HG03565 (cell line): ENCODE measurements around the gene IGFBP1.
"Not testable (repeated sequence)": the region's sequence is repeated elsewhere in the genome, so short reads cannot be mapped to it uniquely, and the experiment has no call there.

Experiments used
- ATAC-seq: cut with Tn5 transposase; IDR thresholded peaks from one replicate; pipeline ENCODE4 v1.9.1; 2021; ENCODE audit warnings: mild to moderate bottlenecking, moderate library complexity; ENCODE audit not compliant: unreplicated experiment

IGFBP1 gene

DNA sequence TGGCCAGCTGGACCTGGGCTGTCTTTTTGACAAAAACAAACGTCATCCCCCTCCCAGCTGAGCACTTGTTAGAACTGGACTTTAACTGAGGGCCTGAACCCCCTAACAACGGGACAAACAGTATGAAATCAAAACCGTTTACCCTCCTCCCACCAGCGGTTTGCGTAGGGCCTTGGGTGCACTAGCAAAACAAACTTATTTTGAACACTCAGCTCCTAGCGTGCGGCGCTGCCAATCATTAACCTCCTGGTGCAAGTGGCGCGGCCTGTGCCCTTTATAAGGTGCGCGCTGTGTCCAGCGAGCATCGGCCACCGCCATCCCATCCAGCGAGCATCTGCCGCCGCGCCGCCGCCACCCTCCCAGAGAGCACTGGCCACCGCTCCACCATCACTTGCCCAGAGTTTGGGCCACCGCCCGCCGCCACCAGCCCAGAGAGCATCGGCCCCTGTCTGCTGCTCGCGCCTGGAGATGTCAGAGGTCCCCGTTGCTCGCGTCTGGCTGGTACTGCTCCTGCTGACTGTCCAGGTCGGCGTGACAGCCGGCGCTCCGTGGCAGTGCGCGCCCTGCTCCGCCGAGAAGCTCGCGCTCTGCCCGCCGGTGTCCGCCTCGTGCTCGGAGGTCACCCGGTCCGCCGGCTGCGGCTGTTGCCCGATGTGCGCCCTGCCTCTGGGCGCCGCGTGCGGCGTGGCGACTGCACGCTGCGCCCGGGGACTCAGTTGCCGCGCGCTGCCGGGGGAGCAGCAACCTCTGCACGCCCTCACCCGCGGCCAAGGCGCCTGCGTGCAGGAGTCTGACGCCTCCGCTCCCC, at the start of gene IGFBP1:
IGFBP1 (plus strand) TSS at position 304 of the 808 bp plus-strand sequence; CDS start at position 469, 165 bp downstream.
- no peak for ATAC-seq

DNA sequence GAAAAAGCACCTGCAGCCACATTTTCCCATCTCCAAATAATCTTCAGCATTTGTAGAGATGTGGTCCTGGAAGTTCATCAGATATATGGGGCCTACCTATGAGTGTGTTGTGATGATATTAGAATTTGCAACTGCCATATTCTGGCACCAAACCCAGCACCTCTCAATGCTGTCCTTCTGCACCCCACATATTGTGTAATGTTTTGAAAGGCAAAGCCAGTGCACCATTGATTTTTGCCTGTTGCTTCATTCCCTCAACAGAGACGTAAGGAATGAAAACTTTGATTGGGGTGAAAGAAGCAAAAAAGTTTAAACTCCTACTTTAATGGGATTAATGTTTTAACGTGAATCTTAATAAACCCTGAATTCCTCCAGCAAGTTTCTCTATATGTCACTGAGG, 49.4 kb upstream of the IGFBP1 start:
- not testable (repeated sequence) for ATAC-seq

DNA sequence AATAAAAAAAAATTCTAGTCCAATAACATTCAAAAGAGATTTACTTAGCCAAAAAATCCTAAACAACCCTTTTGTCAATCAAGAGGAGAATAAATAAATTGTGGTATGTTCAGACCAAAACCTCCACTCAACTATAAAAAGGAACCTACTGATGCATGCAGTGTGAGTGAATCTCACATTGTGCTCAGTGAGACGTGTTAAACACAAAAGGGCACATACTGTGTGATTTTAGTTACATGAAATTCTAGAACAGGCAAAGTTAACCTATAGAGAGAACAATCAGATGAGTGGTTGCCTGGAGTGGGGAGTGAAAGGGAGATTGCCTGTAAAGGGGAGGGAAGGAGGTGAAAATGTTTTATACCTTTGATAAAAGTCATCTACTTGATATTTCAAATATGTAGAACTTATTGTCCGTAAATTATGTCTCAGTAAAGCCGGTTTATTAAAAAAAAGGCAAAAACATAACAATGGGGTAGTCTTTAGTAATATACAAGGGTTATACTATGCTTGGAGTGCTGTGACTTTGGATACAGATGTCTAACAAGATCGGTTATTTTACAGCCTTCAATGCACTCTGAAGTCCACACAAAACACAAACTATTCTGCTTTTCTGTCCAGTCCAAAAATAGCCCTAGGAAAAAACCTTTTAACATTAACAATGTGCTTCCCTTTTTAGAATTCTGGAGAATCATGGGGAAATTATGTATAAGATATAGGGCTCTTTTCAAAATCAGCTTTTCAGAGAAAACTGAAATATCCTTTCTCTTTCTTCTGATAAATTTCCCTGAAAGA, 46.2 kb upstream of the IGFBP1 start:
- not testable (repeated sequence) for ATAC-seq

DNA sequence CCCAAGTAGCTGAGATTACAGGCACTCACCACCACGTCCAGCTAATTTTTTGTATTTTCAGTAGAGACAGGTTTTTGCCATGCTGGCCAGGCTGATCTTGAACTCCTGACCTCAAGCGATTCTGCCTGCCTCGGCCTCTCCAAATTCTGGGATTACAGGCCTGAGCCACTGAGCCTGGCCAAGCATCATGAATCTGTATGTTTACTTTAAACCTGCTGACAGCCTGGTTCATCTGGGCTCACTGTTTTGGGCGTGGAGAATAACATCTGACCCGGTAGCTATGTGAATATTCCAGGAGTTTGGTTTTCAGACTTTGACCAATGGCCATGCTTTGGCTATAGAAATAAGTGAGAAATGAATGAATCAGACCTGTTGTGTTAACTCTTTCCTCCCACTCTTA, 41.8 kb upstream of the IGFBP1 start:
- not testable (repeated sequence) for ATAC-seq

DNA sequence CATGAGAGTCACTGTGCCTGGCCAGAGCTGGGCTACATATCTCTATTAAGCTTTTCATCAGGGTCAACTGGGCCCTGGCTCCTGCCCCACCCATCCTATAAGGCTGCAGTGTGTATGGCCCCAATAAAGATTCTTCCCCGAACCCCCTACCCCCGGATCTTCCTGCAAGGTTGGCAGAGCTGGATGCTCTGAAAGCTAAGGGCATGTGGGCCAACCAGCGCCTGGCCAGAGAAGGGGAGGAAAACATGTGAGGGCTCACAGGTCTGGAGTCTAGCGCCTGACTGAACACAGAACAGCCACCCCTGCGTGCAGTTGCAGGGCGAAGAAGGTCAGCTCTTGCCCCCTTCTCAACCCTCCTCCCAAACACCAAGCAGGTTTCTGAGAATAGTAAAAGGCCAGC, 39.6 kb upstream of the IGFBP1 start:
- ATAC-seq: not testable (repeated sequence)

DNA sequence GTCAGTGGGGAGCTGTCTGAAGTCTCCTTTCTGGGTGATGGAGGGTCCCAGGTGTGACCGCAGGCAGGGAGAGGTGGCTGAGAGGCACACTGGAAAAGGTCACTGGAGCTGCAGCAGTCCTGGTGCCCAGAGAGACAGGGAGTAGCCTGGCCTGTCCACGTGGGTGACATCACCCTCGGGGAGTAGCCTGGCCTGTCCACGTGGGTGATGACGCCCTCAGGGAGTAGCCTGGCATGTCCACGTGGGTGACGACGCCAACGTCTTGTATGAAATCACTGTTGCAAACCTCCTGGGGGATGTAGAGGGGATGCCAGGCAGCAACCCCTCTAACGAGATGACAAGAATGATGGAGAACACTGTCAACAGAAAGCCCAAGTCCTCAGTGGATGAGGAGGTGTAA, 35.3 kb upstream of the IGFBP1 start:
- ATAC-seq: not testable (repeated sequence)

DNA sequence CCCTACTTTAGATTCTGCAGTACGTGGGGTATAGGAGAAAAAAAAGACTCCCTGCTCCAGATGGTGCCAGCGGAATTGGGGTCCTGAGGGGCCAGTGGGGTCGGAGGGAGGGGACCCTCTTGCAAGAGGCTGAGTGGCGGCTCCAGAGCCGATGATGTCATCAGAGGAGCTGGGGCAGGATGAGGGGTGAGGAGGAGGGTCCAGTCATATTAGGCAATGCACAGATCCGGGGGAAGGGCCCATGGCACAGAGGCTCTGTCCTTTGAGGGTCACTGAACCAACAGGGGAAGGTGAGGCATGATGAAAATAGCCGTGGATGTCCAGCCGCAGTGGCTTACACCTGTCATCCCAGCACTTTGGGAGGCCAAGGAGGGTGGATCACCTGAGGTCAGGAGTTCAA, 34.8 kb upstream of the IGFBP1 start:
- not testable (repeated sequence) for ATAC-seq

DNA sequence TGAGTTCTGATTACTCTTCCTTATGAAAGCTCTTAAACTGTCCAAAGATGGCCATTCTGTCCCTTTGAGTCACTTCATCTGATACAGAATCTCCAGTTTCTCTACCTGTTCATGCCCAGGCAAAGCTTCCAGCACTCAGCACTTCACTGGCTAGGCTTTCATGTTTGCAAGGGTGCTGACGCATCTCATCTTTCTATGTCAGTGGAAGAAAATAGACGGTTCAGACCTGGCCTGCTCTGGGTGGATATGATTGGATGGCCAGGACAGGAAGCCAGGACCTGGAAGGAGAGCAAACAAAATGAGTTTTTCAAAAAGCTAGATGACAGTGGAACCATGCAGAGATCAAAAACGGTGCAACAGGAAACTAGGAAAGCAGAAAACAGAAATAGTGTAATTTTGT, 32.6 kb upstream of the IGFBP1 start:
- not testable (repeated sequence) for ATAC-seq

DNA sequence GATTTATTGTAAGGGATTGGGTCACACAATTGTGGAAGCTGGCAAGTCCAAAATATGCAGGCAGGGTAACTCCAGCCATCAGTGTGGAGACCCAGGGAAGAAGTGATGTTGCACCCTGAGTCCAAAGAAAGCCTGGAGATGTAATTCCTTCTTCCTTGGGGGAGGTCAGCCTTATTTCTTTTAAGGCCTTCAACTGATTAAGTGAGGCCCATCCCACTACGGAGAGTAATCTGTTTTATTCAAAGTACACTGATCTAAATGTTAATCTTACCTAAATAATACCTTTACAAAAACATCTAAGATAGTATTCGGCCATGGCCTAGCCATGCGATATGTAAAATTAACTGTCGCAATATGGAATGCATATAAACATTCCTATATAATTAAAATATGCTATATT, 31.4 kb upstream of the IGFBP1 start:
- ATAC-seq: not testable (repeated sequence)

DNA sequence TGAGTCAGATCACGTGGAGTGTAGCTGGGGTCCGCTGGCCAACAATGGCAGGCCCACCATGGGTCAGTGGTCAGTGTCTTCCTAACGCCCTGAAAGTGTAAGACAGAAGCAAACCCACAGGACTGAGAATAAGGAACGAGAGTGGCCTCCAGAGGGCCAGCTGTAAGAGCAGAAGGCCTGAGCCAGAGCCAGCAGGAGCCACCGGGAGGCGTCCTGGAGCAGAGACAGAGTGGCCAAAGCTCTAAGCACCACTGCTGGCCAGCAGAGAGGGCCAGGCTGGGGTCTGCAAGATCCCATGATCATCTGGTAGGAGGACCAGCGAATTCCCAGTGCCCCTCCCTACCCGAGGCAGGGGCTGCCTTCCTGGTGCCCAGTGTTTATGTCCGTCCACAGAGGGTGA, 24.6 kb upstream of the IGFBP1 start:
- no peak for ATAC-seq

DNA sequence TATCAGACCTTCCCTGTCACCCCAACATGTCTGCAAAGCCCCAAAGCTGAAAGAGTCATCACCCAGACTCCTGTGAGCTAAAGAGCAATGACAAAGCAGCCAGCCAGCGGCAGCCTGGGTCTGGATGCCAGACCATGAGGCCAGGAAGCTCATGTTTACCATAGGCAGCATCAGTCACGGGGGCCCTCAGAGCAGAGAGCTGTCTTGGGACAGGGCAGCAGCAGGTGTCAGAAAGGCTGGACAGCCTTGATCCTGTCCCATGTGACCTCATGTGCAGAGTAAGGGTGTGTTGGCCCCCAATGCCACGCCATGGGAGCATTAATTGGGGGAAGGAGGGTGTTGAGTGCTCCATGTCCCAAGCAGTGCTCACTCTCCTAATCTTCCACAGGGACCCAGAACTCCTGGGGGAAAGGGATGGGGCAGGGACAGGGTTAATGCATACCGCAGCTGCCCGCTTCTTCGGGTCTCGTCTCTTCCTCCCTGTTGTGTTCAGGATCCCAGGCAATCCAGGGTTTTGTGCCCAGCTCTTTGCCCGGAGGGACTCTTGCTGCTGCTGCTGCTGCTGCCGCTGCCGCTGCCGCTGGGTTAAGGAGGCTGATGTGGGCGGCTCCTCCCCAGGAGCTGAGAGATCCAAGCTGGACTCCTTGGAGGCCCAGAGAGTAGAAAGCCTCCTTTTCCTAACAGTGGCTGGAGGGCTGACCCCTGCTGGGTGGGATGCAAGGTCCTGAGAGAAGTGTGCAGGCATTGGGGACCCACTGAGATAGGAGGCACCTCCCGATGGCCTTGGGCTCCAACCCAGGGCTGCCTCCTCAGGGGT, 22.5 kb upstream of the IGFBP1 start:
- no peak for ATAC-seq

DNA sequence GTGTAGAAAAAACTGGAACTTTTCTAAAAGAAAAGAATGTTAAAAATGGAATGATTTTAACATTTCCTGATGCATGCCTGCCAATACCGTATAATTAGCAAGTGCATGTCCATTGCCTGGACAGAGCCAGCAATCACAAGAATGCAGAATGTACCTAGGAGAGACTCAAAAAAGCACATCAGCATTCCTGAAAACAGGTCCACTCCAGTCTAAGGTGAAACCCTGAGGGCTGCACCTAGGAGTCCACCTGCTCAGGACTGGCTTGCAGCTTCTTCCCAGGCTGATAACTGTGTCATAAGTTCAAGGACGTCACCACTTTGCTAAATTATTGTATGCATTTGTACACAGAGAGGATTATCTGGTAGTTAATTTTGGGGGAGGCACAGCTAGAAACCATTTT, 20.8 kb upstream of the IGFBP1 start:
- ATAC-seq: no peak

DNA sequence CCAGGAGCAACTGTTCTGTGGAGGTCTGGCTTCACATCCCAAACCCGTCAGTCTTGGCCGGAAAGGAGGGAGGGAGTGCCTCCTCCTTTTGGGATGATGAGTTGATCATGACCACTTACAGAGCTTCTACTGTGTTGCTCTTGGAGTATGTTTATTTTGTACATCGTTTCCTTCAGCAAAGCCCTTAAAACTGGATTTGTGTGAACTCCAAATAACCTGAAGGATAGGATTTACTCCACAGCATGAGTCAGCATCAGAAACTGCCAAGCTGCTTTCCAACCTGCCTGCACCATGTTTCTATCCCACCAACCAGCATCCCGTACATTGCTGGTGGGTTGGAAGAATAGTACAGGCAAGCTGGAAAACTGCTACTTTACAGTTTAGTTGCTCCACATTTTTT, 18.9 kb upstream of the IGFBP1 start:
- ATAC-seq: no peak

DNA sequence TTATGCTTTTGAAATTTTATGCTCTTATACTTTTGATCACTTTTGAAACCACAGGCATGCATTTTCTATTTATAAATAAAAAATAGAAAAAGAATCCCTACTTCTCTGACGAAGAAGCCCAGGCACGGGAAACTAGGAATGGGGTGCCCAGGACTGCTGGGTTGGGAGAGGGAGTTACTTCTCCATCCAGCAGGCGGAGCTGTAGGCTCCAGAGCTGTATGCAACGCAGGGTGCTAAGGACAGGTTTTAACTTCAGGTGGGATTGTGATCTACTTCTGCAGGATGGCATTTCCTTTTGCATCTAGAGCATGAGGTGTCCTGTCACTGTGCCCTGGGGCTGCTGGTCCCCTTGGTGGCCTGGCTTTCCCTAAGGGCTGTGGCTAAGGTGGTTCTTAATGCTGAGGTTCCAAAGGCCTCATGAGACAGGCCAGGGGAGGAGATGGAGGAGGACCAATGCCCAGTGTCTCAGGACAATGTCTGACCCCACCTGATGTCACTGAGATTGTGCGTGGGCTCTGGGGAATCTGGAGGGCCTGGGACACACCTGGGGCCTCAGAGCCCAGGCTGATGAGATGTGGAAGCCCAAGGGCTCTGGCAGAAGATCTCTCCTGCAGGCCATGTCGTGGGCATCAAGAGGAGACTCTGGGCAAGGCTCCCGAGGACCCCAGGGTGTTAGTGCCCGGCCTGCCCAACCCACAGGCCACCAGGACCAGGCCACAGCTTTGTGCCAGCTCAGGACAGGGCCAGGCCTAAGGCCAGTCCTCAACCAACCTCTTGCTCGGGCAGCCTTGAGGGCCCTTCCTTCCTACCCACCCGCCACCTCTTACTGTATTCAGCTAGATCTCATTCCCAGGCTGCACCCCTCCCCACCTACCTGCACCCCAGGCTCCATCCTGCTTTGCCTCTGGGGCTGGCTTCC, 15.9 kb upstream of the IGFBP1 start:
- ATAC-seq: no peak

DNA sequence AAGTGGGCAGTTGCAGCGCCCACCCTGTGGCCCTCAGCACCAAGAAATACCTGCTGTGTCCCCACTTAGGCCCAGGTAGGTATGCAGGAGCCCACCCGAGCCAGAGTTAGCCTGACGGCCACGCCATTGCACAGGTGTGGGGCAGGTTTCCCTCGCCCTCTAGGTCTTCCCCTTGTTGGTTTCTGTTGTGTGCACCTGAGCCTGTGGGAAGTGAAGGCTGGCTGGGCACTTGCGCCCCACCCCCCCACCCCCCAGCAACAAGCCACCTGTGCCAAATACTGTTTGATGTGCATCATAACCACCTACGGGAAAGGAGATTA, 15.3 kb upstream of the IGFBP1 start, which contains the start of gene CCDC201:
CCDC201 (minus strand) TSS at position 48 of the 320 bp plus-strand sequence. CDS start 75 bp downstream, outside the sequence.
- ATAC-seq: no peak

DNA sequence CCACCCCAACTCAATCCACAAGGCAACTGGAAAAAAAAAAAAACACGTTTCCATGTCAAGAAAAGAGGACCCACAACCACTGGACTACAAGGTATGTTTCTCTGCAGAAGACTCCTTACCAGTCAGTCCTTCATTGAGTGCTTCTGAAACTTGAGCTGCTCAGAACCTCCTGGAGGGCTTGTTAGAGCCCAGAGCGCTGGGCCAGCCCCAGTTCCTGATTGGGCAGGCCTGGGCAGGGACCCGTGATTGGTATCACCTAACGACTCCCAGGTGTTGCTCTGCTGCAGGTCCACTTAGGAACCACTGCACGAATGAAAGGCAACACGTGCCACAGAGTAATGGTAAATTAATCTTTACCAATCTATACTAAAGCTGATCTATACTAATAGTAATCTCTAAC, 14.9 kb upstream of the IGFBP1 start:
- ATAC-seq: no peak

DNA sequence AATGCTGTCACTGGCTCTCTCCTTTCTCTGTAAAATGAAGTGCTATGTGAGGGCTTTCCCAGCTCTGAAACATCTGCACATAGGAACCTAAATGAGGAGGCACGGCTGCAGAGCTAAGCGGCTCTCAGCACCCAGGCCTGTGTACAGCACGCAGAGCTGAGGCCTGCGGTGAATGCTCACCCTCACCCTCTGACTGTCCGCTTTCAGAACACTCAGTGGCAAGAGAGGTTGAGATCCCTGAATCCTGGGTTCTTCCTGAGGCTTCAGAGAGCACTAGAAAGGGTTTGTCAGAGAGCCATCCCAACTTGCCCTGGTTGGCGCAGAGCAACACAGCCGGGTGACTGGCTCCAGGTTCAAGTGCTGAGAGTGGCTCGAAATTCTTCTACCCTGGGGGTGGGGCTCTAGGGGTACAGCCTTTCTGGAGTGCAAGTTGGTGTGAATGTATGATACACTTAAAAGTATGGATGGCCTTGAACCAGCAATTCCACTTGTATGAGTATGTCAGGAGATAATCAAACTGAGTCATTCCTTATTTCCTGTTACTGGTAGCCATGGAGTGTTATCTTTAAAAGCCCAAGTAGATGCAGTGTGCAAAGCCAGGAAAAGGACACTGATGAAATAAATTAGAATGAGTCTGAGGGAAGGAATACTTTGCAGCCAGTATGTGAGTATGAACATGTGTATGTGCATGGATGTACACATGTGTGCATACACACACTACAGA, 13.7 kb upstream of the IGFBP1 start:
- ATAC-seq: no peak

DNA sequence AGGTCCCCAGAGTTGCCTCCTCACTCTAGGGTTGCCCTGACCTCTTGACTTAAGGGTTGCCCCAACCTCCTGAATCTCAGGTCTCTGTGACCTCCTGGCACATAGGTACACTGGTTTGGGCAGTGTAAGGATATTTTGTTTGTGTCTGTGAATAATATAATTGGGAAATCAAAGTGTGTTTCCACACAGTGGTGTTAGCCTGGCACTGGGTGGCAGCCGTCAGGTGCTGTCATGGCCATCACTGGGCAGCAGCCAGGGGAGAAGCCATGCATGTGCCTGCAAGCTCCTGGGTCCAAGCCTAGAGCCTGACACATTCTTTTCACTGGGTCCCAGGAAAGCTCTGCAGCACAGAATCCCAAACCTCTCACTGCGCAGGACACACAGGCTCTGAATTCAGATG, 11.8 kb upstream of the IGFBP1 start:
- no peak for ATAC-seq

DNA sequence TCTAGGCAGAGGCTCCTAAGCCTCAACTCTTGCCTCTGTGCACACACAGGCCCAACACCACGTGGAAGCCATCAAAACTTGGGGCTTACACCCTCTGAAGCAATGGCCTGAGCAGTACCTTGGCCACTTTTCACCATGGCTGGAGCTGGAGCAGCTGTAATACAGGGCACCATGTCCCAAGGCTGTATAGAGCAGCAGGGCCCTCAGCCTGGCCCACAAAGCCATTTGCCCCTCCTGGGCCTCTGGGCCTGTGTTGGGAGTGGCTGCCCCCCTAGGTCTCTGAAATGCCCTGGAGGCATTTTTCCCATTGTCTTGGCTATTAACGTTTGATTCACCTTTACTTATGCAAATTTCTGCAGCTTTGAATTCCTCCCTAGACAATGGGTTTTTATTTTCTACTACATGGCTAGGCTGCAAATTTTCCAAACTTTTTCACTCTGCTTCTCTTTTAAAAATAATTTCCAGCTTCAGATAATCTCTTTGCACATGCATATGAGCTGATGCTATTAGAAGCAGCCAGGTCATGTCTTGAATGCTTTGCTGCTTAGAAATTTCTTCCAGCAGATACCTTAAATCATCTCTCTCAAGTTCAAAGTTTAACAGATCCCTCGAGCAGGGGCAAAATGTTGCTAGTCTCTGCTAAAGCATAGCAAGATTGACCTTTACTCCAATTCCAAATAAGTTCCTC, 9.7 kb upstream of the IGFBP1 start:
- no peak for ATAC-seq
